GM21529 (cell line): Measurements from ENCODE around the gene LRRC10B.

ENCODE experiments used
- ATAC-seq: cut with Tn5 transposase; IDR thresholded peaks from one replicate; pipeline ENCODE4 v1.9.1; 2021; ENCODE audit not compliant: unreplicated experiment

The LRRC10B gene

GRCh38 chr11:61507012-61507768 lies 1.4 kb upstream of the LRRC10B start:
- no peak for ATAC-seq

GRCh38 chr11:61509043-61510029 lies 787 bp downstream of the LRRC10B start:
- ATAC-seq, result no peak

GRCh38 chr11:61510166-61510919 lies 1.8 kb downstream of the LRRC10B start:
- no peak for ATAC-seq

DNA sequence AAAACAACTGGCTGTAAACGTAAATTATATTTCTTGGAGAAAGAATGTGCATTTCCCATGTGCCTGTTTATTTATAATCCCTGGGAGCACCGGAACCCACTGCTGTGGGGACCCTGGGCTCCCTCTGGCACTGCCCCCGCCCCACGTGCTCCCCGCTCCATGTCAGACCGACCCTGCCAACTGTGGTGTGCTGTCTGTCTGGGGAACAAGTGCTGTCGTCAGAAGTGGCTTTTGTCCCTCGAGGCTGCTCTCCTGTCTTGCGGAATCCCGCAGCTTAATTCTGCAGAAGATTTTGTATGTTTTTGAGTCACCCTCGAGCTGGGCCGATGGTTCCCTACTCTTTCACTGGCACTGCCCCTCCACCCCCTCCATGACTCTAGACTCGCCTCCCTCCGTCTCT lies 2.4 kb downstream of the LRRC10B start:
- ATAC-seq, result no peak

GRCh38 chr11:61511383-61511782 lies 2.8 kb downstream of the LRRC10B start:
- ATAC-seq, result no peak

GRCh38 chr11:61512435-61512834 lies 3.9 kb downstream of the LRRC10B start:
- ATAC-seq, result no peak

GRCh38 chr11:61513143-61513765 lies 4.7 kb downstream of the LRRC10B start:
- no peak for ATAC-seq

DNA sequence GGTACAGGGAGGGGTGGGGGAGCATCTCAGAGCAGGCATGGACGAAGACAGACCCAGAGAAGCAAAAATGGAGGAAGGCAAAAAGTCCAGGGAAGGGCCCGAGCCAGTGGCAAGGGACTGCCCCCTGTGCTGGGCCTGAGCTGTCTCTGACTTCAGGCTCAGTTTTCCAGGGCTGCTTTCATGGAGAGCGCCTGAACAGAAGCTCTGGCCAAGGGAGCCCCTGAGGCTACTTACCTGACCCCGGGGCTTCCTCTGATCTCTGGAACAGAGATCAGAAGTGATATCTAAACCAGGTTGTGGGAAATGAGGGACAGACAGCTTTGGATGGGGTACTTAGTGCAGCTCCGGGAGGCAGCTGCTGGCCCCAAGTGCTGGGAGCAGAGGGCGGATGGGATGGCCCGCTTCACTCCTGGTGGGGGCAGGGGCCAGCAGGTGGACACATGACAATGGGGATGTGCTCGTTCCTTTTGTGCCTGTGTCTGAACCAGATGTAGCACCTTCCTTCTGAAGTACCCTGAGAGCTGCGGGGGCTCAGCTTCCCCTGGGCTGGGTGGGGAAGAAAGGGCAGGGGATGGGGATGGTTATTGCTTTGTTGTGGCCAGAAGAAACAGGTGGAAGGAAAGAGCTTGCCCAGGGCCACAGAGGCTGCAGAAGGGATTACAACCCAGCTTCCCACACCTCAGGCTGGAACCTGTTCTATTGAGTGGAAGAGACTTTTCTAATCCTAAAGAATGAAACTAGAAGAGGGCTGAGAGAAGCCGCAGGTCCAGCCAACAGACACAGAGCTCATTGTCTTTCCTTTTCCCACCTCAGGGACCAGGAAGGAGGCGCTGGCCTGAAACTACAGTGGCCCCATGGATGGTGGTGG lies 5.7 kb downstream of the LRRC10B start:
- no peak for ATAC-seq

GRCh38 chr11:61515686-61516085 lies 7.1 kb downstream of the LRRC10B start:
- ATAC-seq, result no peak

DNA sequence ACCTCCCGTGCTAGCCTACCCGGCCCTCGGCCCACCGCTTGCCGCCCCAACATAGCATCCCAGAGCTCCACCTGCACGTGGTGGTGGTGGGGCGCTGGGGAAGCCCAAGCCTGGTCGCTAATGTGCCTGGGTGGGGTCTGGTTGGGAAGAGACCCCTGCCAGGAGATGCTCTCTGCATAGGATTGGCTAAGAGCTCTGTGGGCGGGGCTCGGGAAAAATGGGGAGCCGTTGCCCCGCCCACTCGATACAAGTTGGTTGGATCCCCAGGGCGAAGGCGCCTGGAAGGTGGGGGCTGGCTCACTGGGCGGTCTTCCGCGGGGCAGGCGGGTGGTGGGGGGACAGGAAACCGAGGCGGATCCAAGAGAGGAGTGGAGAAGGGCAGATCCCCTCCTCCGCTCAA lies 7.6 kb downstream of the LRRC10B start:
- no peak for ATAC-seq

GRCh38 chr11:61516675-61517572 lies 8.4 kb downstream of the LRRC10B start:
- ATAC-seq, result no peak

GRCh38 chr11:61518032-61518795 lies 9.7 kb downstream of the LRRC10B start:
- no peak for ATAC-seq

DNA sequence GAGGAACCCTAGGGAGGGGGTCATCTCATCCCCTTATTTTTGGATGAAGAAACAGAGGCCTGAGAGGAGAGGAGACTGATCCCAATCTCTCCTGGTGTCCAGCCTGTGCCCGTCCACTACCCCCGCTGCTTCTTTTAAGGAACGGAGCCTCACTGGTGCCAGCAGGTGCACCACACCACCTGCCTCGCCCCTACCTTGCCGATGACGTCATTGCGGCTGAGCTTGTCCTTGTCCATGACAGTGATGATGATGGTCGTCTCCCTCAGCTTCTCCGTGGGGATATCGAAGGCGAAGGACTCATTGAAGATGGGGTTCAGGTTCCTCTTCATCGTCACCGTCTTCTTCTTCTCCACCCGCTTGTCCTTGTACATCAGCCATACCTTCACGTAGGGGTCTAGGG lies 14.3 kb downstream of the LRRC10B start:
- ATAC-seq, result no peak

DNA sequence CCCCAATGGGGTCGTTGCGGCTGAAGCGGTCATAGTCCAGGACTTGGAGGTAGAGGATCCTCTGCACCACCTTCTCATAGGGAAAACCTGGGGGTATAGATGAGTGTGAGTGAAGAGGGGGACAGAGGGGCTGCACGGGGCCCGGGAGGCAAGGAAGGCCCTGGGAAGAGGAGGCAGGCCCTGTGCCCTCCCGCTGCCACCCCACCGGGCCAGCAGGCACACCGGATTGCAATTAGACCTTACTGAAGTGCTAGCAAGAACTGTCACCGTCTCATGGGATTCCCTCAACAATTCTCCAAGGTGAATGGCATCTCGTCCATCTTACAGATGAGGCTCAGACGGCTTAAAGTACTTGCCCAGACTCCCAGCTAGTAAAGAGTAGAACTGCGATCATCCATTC lies 15.9 kb downstream of the LRRC10B start:
- no peak for ATAC-seq

GRCh38 chr11:61524963-61525587 lies 16.5 kb downstream of the LRRC10B start:
- no peak for ATAC-seq

DNA sequence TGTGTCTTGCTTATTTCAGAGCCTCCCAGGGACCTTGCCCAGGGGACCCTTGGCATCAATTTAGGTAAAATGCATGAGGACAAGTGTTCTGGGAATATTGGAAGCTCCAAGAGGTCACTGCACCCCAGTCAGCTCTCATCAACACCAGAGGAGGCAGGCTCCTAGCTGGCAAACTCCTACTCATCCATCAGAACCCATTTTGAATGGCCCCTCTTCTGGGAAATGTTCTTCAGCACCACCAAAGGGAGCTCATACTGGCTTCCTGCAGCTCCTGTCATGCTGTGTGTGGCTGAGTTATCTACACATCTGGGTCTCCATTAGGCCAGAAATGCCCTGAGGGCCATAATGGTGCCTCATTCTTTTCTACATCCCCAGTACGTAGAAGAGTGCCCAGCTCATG lies 17.7 kb downstream of the LRRC10B start:
- ATAC-seq, result no peak

- no peak for ATAC-seq
Observed at GRCh38 chr11:61526956-61527731, 18.6 kb downstream of the LRRC10B start.
